ENCODE data around the gene GRIN1.
A peak's percentile ranks its signal among the peaks of the same experiment; 100 is the strongest.

The GRIN1 gene

GRCh38 chr9:137198051-137198901 lies 59.3 kb downstream of the GRIN1 start:
- Histone ChIP-seq H3K4me3 (replicated peaks; ENCODE audit: low read depth, low read length) (no peak overlapping the region), H3K27me3 (replicated peaks; ENCODE audit: control insufficient read depth, insufficient read depth, low read length) (no peaks in the 10 kb centered on the region), H3K36me3 (ENCODE audit: control insufficient read depth, insufficient read depth, low read length) (no peaks in the 10 kb centered on the region; the same call in 1 of the 2 replicates)
- no peak for TF ChIP-seq CTCF (IDR thresholded peaks at IDR 0.05; ENCODE audit: insufficient read depth, low read length, poor library complexity, severe bottlenecking)
- DNase-seq (ENCODE audit: extremely low read depth, insufficient read length), result no peak

GRCh38 chr9:137198902-137199283 lies 59.9 kb downstream of the GRIN1 start:
- H3K27me3 ChIP-seq (replicated peaks; ENCODE audit: control insufficient read depth, insufficient read depth, low read length), result no peaks in the 10 kb centered on the region
- no peak overlapping the region for H3K4me3 ChIP-seq (replicated peaks; ENCODE audit: low read depth, low read length)
- no peak for TF ChIP-seq CTCF (IDR thresholded peaks at IDR 0.05; ENCODE audit: insufficient read depth, low read length, poor library complexity, severe bottlenecking)
- H3K36me3 ChIP-seq (ENCODE audit: control insufficient read depth, insufficient read depth, low read length), result no peaks in the 10 kb centered on the region; the same call in 1 of the 2 replicates
- no peak for DNase-seq (ENCODE audit: extremely low read depth, insufficient read length)

GRCh38 chr9:137199411-137200121 lies 60.6 kb downstream of the GRIN1 start:
- Histone ChIP-seq H3K36me3 (ENCODE audit: control insufficient read depth, insufficient read depth, low read length) (no peaks in the 10 kb centered on the region; the same call in 1 of the 2 replicates), H3K27me3 (replicated peaks; ENCODE audit: control insufficient read depth, insufficient read depth, low read length) (no peaks in the 10 kb centered on the region), H3K4me3 (replicated peaks; ENCODE audit: low read depth, low read length) (peak overlapping the region; percentile 57)
- DNase-seq (ENCODE audit: extremely low read depth, insufficient read length), result no peak
- no peak for TF ChIP-seq CTCF (IDR thresholded peaks at IDR 0.05; ENCODE audit: insufficient read depth, low read length, poor library complexity, severe bottlenecking)

- TF ChIP-seq CTCF (IDR thresholded peaks at IDR 0.05; ENCODE audit: insufficient read depth, low read length, poor library complexity, severe bottlenecking), result no peak
- Histone ChIP-seq H3K4me3 (replicated peaks; ENCODE audit: low read depth, low read length) (peak within 1 kb of the TSS; percentile 90), H3K27me3 (replicated peaks; ENCODE audit: control insufficient read depth, insufficient read depth, low read length) (no peaks in the 10 kb centered on the region), H3K36me3 (ENCODE audit: control insufficient read depth, insufficient read depth, low read length) (no peaks in the 10 kb centered on the region; the same call in 1 of the 2 replicates)
- DNase-seq (ENCODE audit: extremely low read depth, insufficient read length), result peak; percentile 97
These were observed 61.6 kb downstream of the GRIN1 start, which contains the start of gene TPRN for GRCh38 chr9:137200311-137201204. Gene TPRN (minus strand): TSS chr9:137200741. CDS start chr9:137200711, 30 bp downstream.

GRCh38 chr9:137201205-137201868 lies 62.4 kb downstream of the GRIN1 start:
- no peak for DNase-seq (ENCODE audit: extremely low read depth, insufficient read length)

More at GRCh38 chr9:137201205-137201868, 62.4 kb downstream of the GRIN1 start:
- H3K27me3 ChIP-seq (replicated peaks; ENCODE audit: control insufficient read depth, insufficient read depth, low read length), result no peaks in the 10 kb centered on the region
- no peak for TF ChIP-seq CTCF (IDR thresholded peaks at IDR 0.05; ENCODE audit: insufficient read depth, low read length, poor library complexity, severe bottlenecking)
- H3K4me3 ChIP-seq (replicated peaks; ENCODE audit: low read depth, low read length), result peak overlapping the region; percentile 90
- no peaks in the 10 kb centered on the region for H3K36me3 ChIP-seq (ENCODE audit: control insufficient read depth, insufficient read depth, low read length)
